ENCODE results near the gene MAPK8IP3.
A peak's percentile ranks its signal among the peaks of the same experiment; 100 is the strongest.

MAPK8IP3 gene

GRCh38 chr16:1777375-1778199, 71.6 kb downstream of the MAPK8IP3 start:
- no peak for DNase-seq
- TF ChIP-seq POLR2A (IDR thresholded peaks at IDR 0.05; ENCODE audit: low read length), result peak; percentile 19
- TF ChIP-seq GATA1 (IDR thresholded peaks at IDR 0.05; ENCODE audit: low read depth, low read length), result no peak

GRCh38 chr16:1778200-1779179, 72.5 kb downstream of the MAPK8IP3 start:
- TF ChIP-seq GATA1 (IDR thresholded peaks at IDR 0.05; ENCODE audit: low read depth, low read length), result no peak
- DNase-seq, result no peak

DNA sequence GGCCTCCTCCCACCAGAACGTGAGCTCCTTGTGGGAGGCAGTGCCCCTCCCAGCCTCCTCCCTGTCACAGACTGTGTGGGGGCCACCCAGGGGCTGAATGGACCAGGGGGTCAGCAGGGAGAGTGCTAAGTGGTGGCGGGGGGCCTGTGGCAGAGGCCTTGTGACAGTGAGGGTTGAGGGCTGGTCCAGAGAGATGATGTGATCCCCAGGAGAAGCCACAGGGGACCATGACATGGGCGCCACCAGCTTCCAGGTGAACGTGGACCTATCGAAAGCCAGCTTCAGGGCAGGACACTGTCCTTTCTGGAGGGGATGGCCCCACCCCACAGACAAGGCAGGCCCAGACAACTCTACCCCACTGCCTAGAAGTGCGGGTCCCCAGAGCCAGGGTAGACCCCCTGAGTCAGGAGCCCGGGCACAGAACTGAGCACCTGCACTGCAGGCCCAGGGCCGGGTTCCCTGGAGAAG, 73.3 kb downstream of the MAPK8IP3 start:
- DNase-seq, result no peak
- no peak for TF ChIP-seq GATA1 (IDR thresholded peaks at IDR 0.05; ENCODE audit: low read depth, low read length)
- no peak for TF ChIP-seq POLR2A (IDR thresholded peaks at IDR 0.05; ENCODE audit: low read length)

DNA sequence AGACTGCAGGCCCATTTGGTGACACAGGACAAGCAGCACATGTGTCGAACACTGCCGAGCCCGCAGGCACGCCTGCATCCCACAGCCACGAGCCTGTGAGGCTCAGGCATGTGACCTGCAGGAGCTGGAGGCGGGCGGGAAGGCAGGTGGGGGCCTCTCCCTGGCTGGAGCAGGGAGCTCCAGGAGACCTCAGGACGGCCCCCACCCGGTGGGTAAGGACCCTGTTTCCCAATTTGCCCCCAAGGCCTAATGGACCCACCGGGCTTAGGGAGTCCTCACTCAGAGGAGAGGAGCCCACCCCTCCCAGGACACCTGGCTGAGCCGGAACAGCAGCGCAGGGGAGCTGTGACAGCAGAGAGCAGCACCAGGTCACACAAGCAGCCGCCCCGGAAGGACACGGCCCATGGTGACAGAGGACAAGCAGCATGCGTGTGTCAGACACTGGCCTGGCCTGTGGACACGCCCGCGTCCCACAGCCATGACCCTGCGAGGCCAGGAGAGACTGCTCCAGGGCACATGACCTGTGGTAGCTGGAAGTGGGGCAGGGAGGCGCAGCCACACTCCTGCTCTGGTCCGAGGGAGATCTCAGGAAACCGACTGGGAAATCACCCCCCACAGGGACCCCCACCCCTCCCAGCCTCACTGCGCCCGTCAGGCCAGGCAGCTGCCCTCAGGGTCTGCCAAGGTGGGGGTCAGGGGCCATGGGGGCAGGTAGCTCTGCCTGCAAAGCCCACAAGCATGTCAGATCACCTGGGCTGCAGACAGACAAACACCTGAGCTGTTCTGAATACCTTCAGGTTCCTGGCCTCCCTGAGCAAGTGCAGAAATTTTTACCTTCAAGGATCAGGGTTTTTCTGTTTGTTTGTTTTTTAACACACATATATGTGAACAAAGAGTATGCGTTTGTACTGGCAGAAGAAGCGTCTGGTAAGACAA, 74.0 kb downstream of the MAPK8IP3 start:
- no peak for DNase-seq
- TF ChIP-seq POLR2A (IDR thresholded peaks at IDR 0.05; ENCODE audit: low read length) (peak; percentile 28), GATA1 (IDR thresholded peaks at IDR 0.05; ENCODE audit: low read depth, low read length) (no peak)

GRCh38 chr16:1780677-1781072, 74.7 kb downstream of the MAPK8IP3 start:
- DNase-seq, result no peak
- TF ChIP-seq GATA1 (IDR thresholded peaks at IDR 0.05; ENCODE audit: low read depth, low read length) (no peak), POLR2A (IDR thresholded peaks at IDR 0.05; ENCODE audit: low read length) (no peak)

GRCh38 chr16:1781254-1781653, 75.3 kb downstream of the MAPK8IP3 start:
- TF ChIP-seq GATA1 (IDR thresholded peaks at IDR 0.05; ENCODE audit: low read depth, low read length), result no peak
- TF ChIP-seq POLR2A (IDR thresholded peaks at IDR 0.05; ENCODE audit: low read length), result no peak
- no peak for DNase-seq

DNA sequence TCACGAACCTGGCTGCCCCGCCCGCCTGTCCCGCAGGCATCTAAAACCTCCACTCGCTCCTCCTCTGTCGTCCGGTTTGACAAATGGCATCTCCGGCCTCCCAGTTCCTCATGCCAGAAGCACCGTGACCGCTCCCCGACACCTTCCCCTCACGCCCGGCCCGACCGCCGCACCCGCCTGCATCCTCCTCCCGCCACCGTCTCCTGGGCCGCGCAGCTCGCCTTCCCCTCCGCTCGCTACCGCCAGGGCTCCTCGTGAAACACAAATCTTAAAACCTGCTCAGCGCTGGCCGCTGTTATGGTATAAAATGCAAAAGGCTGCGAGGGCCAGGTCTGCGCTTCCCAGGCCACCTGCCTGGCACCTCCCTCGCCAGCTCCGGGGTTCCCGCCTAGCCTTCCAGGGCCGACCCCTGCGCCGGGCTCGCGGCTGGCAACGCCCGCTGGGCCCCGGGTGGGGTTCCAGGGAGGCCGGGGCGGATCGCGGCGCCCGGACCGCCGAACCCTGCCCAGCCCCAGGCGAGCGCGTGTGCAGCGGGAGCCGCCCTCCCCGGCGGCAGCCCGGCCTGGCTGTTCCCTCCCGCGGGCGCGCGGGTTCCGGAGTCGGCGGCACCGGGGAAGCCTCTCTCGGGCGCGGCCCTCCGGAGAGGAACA, 75.9 kb downstream of the MAPK8IP3 start:
- DNase-seq, result peak; percentile 67 to 74
- TF ChIP-seq POLR2A (IDR thresholded peaks at IDR 0.05; ENCODE audit: low read length), result no peak
- no peak for TF ChIP-seq GATA1 (IDR thresholded peaks at IDR 0.05; ENCODE audit: low read depth, low read length)

GRCh38 chr16:1782408-1783264, 76.6 kb downstream of the MAPK8IP3 start, which contains the start of the genes NUBP2 and SPSB3:
Gene NUBP2 (plus strand): TSS chr16:1782960. CDS start chr16:1783021, 61 bp downstream.
Gene SPSB3 (minus strand): TSS chr16:1782571. CDS start chr16:1781483, 1,088 bp downstream.
- TF ChIP-seq POLR2A (IDR thresholded peaks at IDR 0.05; ENCODE audit: low read length), result peak; percentile 70
- TF ChIP-seq GATA1 (IDR thresholded peaks at IDR 0.05; ENCODE audit: low read depth, low read length), result no peak
- peak; percentile 100 for DNase-seq

GRCh38 chr16:1784977-1785845, 79.2 kb downstream of the MAPK8IP3 start:
- TF ChIP-seq POLR2A (IDR thresholded peaks at IDR 0.05; ENCODE audit: low read length), result no peak
- TF ChIP-seq GATA1 (IDR thresholded peaks at IDR 0.05; ENCODE audit: low read depth, low read length), result no peak
- DNase-seq, result no peak

DNA sequence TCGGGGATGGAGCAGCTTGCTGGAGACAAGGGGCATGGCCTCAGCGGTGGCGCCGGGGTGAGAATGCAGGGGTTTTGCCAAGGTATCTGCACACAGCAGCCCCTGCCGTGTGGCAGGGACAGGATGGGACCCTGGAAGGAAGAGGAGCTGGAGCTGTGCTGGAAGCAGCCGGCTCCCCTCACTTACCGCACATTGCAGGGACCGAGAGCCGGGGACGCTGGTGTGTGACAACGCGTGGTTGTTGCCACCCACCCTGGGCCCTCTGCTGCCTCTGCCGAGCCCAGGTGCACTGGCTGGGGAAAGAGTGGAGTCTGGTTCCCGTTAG, 79.8 kb downstream of the MAPK8IP3 start:
- TF ChIP-seq POLR2A (IDR thresholded peaks at IDR 0.05; ENCODE audit: low read length) (no peak), GATA1 (IDR thresholded peaks at IDR 0.05; ENCODE audit: low read depth, low read length) (no peak)
- DNase-seq, result no peak

All from erythroblast (primary cell).